Panc1 (cell line): ENCODE results near the gene PLK5. TPM values are rescaled to one million over a fixed set of nuclear protein-coding genes. Genes with fewer than 3 reads are reported as not detected.

Experiments
- ATAC-seq: fragments of 200-7000 bp; cut with Tn5 transposase; 2 replicates; pipeline ENCODE4 v1.9.1; 2020; ENCODE audit warnings: mild to moderate bottlenecking, moderate library complexity
- BruUV-seq: library from RNA; stranded (reverse); fragments of 400-500 nt; replicated peaks from 2 replicates; lab custom pipeline; 2021; lab: Mats Ljungman, UMichigan
- CTCF ChIA-PET: fragments of 300-600 bp; sonication (Branson Sonifier 250); formaldehyde crosslinking; loops from one replicate; lab custom pipeline; 2022; ENCODE audit warnings: antibody characterized with exemption; lab: Charles Lee
- POLR2A ChIA-PET: fragments of 300-600 bp; sonication (Branson Sonifier 250); formaldehyde crosslinking; loops from one replicate; lab custom pipeline; 2022; ENCODE audit warnings: antibody characterized with exemption; lab: Charles Lee
- DNase-seq: peaks from one replicate; pipeline ENCODE4 v3.0.0-alpha.2; 2010; ENCODE audit warnings: low read depth, low spot score
- H3K27ac ChIP-seq: 2 replicates; pipeline ENCODE4 v1.5.1; 2011; ENCODE audit warnings: mild to moderate bottlenecking, low read length, inconsistent platforms
- H3K27me3 ChIP-seq: fragments of 200-500 bp; sonication (Bioruptor generic); 2 replicates; pipeline ENCODE4 v1.6.0; 2014; ENCODE audit warnings: low read length, inconsistent platforms; ENCODE audit not compliant: control insufficient read depth, insufficient read depth
- H3K36me3 ChIP-seq: fragments of 200-500 bp; sonication (Bioruptor generic); 2 replicates; pipeline ENCODE4 v1.5.1; 2014; ENCODE audit warnings: inconsistent platforms, mild to moderate bottlenecking, low read length, moderate library complexity; ENCODE audit not compliant: control insufficient read depth, insufficient read depth
- H3K4me1 ChIP-seq: 2 replicates; pipeline ENCODE4 v1.5.1; 2011; ENCODE audit warnings: inconsistent platforms, mild to moderate bottlenecking, low read length, moderate library complexity; ENCODE audit not compliant: control insufficient read depth, insufficient read depth
- H3K4me3 ChIP-seq, 2 experiments: 2 replicates each; pipeline ENCODE4 v1.5.1; 2011 to 2012; ENCODE audit warnings: low read depth in 2 of 2, low read length in 2 of 2, mild to moderate bottlenecking in 2 of 2, inconsistent platforms in 1 of 2, moderate library complexity in 1 of 2
- H3K9me3 ChIP-seq: fragments of 200-500 bp; sonication (Bioruptor generic); 2 replicates; pipeline ENCODE4 v1.5.1; 2014; ENCODE audit warnings: low read depth, mild to moderate bottlenecking, inconsistent platforms, low read length, moderate library complexity; ENCODE audit not compliant: control insufficient read depth, insufficient read depth
- CTCF ChIP-seq: fragments of 450-650 bp; IDR thresholded peaks from 2 replicates; pipeline ENCODE4 v1.5.1; 2017; ENCODE audit warnings: mild to moderate bottlenecking
- POLR2AphosphoS5 ChIP-seq: IDR thresholded peaks from 2 replicates; pipeline ENCODE4 v1.6.1; 2012; ENCODE audit warnings: mild to moderate bottlenecking, low read depth, low read length, moderate library complexity
- REST ChIP-seq, 2 experiments: IDR thresholded peaks; 2 replicates each; pipeline ENCODE4 v1.6.1; 2011 to 2012; ENCODE audit warnings: low read depth in 2 of 2, control low read depth in 1 of 2, low read length in 1 of 2, mild to moderate bottlenecking in 1 of 2, moderate library complexity in 1 of 2; ENCODE audit not compliant: insufficient read depth in 1 of 2
- SIN3A ChIP-seq: IDR thresholded peaks from 2 replicates; pipeline ENCODE4 v1.6.1; 2012; ENCODE audit warnings: low read depth, mild to moderate bottlenecking, low read length, moderate library complexity, borderline replicate concordance; ENCODE audit not compliant: insufficient read depth
- TCF7L2 ChIP-seq: IDR thresholded peaks from 2 replicates; pipeline ENCODE4 v1.6.1; 2011; ENCODE audit warnings: mild to moderate bottlenecking, low read depth, low read length, inconsistent platforms
- in situ Hi-C: cut with HindIII; loops from 2 replicates; pipeline ENCODE4 v1.10.0; 2016; ENCODE audit warnings: low sequenced_read_pairs, low pct_unique_long_range_greater_than_20kb
- intact Hi-C: fragments of 100-400 bp; cut with micrococcal nuclease; formaldehyde crosslinking; loops from one replicate; pipeline ENCODE4 v1.10.0; 2022; ENCODE audit not compliant: unreplicated experiment
- total RNA-seq: library from RNA; stranded (reverse); gene quantifications from one replicate; pipeline ENCODE4 v1.2.1, GENCODE V29; 2021; ENCODE audit not compliant: unreplicated experiment

PLK5 gene
- total RNA-seq, 1 experiment from 2014 or later, result not detected

GRCh38 chr19:1554968-1555367, 31.1 kb downstream of the PLK5 start:
- POLR2A ChIA-PET, result no interaction called here
- BruUV-seq, result no TSS peak
- in situ Hi-C loops, result no loop called here

GRCh38 chr19:1555487-1556389, 31.9 kb downstream of the PLK5 start:
- ATAC-seq, result no peak
- ChIA-PET CTCF (no interaction called here), POLR2A (no interaction called here)
- no peak overlapping the region for H3K4me3 ChIP-seq
- TF ChIP-seq POLR2AphosphoS5, result no peak
- TF ChIP-seq TCF7L2, result no peak
- TF ChIP-seq SIN3A, result no peak
- no peak for TF ChIP-seq REST (IDR thresholded peaks at IDR 0.05; ENCODE audit: insufficient read depth in 1 of 2, low read depth in 2 of 2, low read length in 1 of 2)
- TF ChIP-seq CTCF, result no peak
- no TSS peak for BruUV-seq
- DNase-seq, result no peak
- no peak overlapping the region for H3K27ac ChIP-seq
- H3K27me3 ChIP-seq, result no peaks in the 10 kb centered on the region
- H3K9me3 ChIP-seq, result no peaks in the 10 kb centered on the region
- H3K36me3 ChIP-seq, result no peaks in the 10 kb centered on the region
- intact Hi-C loops (no loop called here), in situ Hi-C loops (no loop called here)
- no peaks in the 10 kb centered on the region for H3K4me1 ChIP-seq

More at GRCh38 chr19:1554968-1555367, 31.1 kb downstream of the PLK5 start:
- Histone ChIP-seq H3K4me3 (no peak overlapping the region), H3K27ac (no peak overlapping the region), H3K9me3 (no peaks in the 10 kb centered on the region), H3K4me1 (no peaks in the 10 kb centered on the region), H3K36me3 (no peaks in the 10 kb centered on the region), H3K27me3 (no peaks in the 10 kb centered on the region)
- no peak for TF ChIP-seq REST (IDR thresholded peaks at IDR 0.05; ENCODE audit: insufficient read depth in 1 of 2, low read depth in 2 of 2, low read length in 1 of 2)
- no peak for TF ChIP-seq POLR2AphosphoS5
- CTCF ChIA-PET, result no interaction called here
- no peak for DNase-seq
- ATAC-seq, result no peak
- intact Hi-C loops, result no loop called here
